Transverse colon (tissue), 4 donors: ENCODE results near the gene VSNL1. TPM values are rescaled to one million over a fixed set of nuclear protein-coding genes. Genes with fewer than 3 reads are reported as not detected.

Experiments used
- DNase-seq: peaks from one replicate; pipeline ENCODE4 v3.0.0-alpha.2; 2019
- H3K27ac ChIP-seq, 4 donors: fragments of 200-600 bp; sonication (generic); 2 replicates each; pipeline ENCODE4 v1.5.1; 2016 to 2018; ENCODE audit warnings: inconsistent platforms in 4 of 4
- H3K27me3 ChIP-seq: fragments of 200-600 bp; sonication (generic); 2 replicates; pipeline ENCODE4 v1.5.1; 2017; ENCODE audit warnings: inconsistent platforms
- H3K36me3 ChIP-seq, 4 donors: fragments of 200-600 bp; sonication (generic); 2 replicates each; pipeline ENCODE4 v1.5.1; 2017 to 2019; ENCODE audit warnings: inconsistent platforms in 4 of 4
- H3K4me1 ChIP-seq, 4 donors: fragments of 200-600 bp; sonication (generic); 2 replicates each; pipeline ENCODE4 v1.5.1; 2017 to 2020; ENCODE audit warnings: inconsistent platforms in 4 of 4
- H3K4me3 ChIP-seq, 4 donors: fragments of 200-600 bp; sonication (generic); 1 replicate in 1 of 4; 2 replicates in 3 of 4; pipeline versions ENCODE4 v1.5.1 to v1.6.1; 2017 to 2019; ENCODE audit warnings: inconsistent platforms in 4 of 4
- H3K9me3 ChIP-seq, 2 donors: fragments of 200-600 bp; sonication (generic); 2 replicates each; pipeline ENCODE4 v1.5.1; 2017 to 2019; ENCODE audit warnings: inconsistent platforms in 2 of 2
- CTCF ChIP-seq, 5 experiments: fragments of 200-600 bp in 3 of 5; fragments of 450-650 bp in 2 of 5; sonication (generic) in 3 of 5; IDR thresholded peaks; 1 replicate in 2 of 5; 2 replicates in 3 of 5; pipeline ENCODE4 v1.5.1; 2016 to 2017; ENCODE audit warnings: antibody characterized with exemption in 5 of 5, inconsistent platforms in 3 of 5, mild to moderate bottlenecking in 2 of 5, moderate library complexity in 1 of 5
- EP300 ChIP-seq: sonication (generic); formaldehyde crosslinking; IDR thresholded peaks from one replicate; pipeline ENCODE4 v1.6.1; 2017; ENCODE audit warnings: antibody characterized with exemption, low read depth
- POLR2A ChIP-seq: fragments of 450-650 bp; IDR thresholded peaks from one replicate; pipeline ENCODE4 v1.6.1; 2016; ENCODE audit warnings: antibody characterized with exemption, mild to moderate bottlenecking, moderate library complexity
- POLR2AphosphoS5 ChIP-seq, 3 donors: sonication (generic); formaldehyde crosslinking; IDR thresholded peaks; one replicate each; pipeline ENCODE4 v1.6.1; 2016; ENCODE audit warnings: antibody characterized with exemption in 3 of 3
- WGBS, 2 donors: methylation state at CpG; one replicate each; pipeline ENCODE4 v1.1.5; 2018; ENCODE audit warnings: low coverage in 1 of 2; 5-methylcytosine and 5-hydroxymethylcytosine counted together
- in situ Hi-C, 4 donors: fragments of 200-750 bp; cut with MboI; loops; one replicate each; pipeline versions ENCODE4 v1.15.0 to v1.15.1; 2017; ENCODE audit warnings: low sequenced_read_pairs in 3 of 4, low pct_ligation_motif_present in 1 of 4, low pct_unique_long_range_greater_than_20kb in 1 of 4
- intact Hi-C: fragments of 100-400 bp; cut with DNase I; formaldehyde crosslinking; loops from one replicate; pipeline ENCODE4 v1.15.1; 2023; ENCODE audit warnings: low total_unique reads
- total RNA-seq, 4 donors: library from RNA; depleted of rRNA; stranded (reverse); fragments of >200 nt; gene quantifications; one replicate each; pipeline ENCODE4 v1.1.0, GENCODE V29; 2016

Gene VSNL1
- total RNA-seq, 4 donors from 2014 or later = 0.96 to 1.1 TPM; not detected in 2

- H3K4me1 ChIP-seq = peaks cover 0 to 12% (median 4%) of the 10 kb centered on the region in 4 donors
- H3K4me3 ChIP-seq = no peak overlapping the region
- H3K36me3 ChIP-seq = no peaks in the 10 kb centered on the region
- no peak for DNase-seq
- no peak for TF ChIP-seq POLR2AphosphoS5 (IDR thresholded peaks at IDR 0.05)
- TF ChIP-seq EP300 = no peak
- no peak for TF ChIP-seq POLR2A
- TF ChIP-seq CTCF (IDR thresholded peaks at IDR 0.05) = no peak
- peaks cover 10% of the 10 kb centered on the region for H3K27me3 ChIP-seq
- no peaks in the 10 kb centered on the region for H3K9me3 ChIP-seq
- H3K27ac ChIP-seq = no peak overlapping the region
- intact Hi-C loops = no loop called here
- in situ Hi-C loops = no loop called here
These were observed 24.8 kb upstream of the VSNL1 start for GRCh38 chr2:17515652-17516051.

GRCh38 chr2:17517481-17518211, 22.9 kb upstream of the VSNL1 start:
- in situ Hi-C loops = no loop called here
- 48 to 63% methylated on average over 5 to 8 of the region's 8 CpGs for WGBS, 2 donors
- no peak for TF ChIP-seq POLR2AphosphoS5 (IDR thresholded peaks at IDR 0.05)
- no peak for TF ChIP-seq CTCF (IDR thresholded peaks at IDR 0.05)
- TF ChIP-seq EP300 = no peak
- no peak for TF ChIP-seq POLR2A
- H3K36me3 ChIP-seq = no peaks in the 10 kb centered on the region
- no peaks in the 10 kb centered on the region for H3K9me3 ChIP-seq
- peak overlapping the region; percentile 37 to 73 (median 68) for H3K27ac ChIP-seq
- intact Hi-C loops = no loop called here
- H3K4me3 ChIP-seq = peak overlapping the region; percentile 36 to 62 (median 42)
- no peak for DNase-seq
- peaks cover 0 to 12% (median 4%) of the 10 kb centered on the region in 4 donors for H3K4me1 ChIP-seq
- H3K27me3 ChIP-seq = peaks cover 10% of the 10 kb centered on the region

- TF ChIP-seq POLR2AphosphoS5 (IDR thresholded peaks at IDR 0.05) (no peak), EP300 (no peak), POLR2A (no peak), CTCF (IDR thresholded peaks at IDR 0.05) (no peak)
- WGBS, 2 donors = 4 to 15% methylated on average over 14 to 37 of the region's 38 CpGs
- Histone ChIP-seq H3K4me3 (peak within 1 kb of the TSS; percentile 36 to 62 (median 42)), H3K27me3 (peaks cover 10% of the 10 kb centered on the region), H3K27ac (peak within 1 kb of the TSS; percentile 37 to 73 (median 68)), H3K4me1 (peaks cover 0 to 12% (median 4%) of the 10 kb centered on the region in 4 donors), H3K9me3 (no peaks in the 10 kb centered on the region), H3K36me3 (no peaks in the 10 kb centered on the region)
- in situ Hi-C loops = no loop called here
- DNase-seq = peak; percentile 81
- intact Hi-C loops = no loop called here
These were observed 22.0 kb upstream of the VSNL1 start, which contains the start of gene RAD51AP2 for GRCh38 chr2:17518212-17519154. Gene RAD51AP2 (minus strand): TSS chr2:17518440. CDS start chr2:17518415, 25 bp downstream.

GRCh38 chr2:17519486-17519885, 21.0 kb upstream of the VSNL1 start:
- in situ Hi-C loops = no loop called here

More at GRCh38 chr2:17519486-17519885, 21.0 kb upstream of the VSNL1 start:
- H3K4me1 ChIP-seq = peaks cover 0 to 12% (median 4%) of the 10 kb centered on the region in 4 donors
- peaks cover 10% of the 10 kb centered on the region for H3K27me3 ChIP-seq
- TF ChIP-seq POLR2AphosphoS5 (IDR thresholded peaks at IDR 0.05) (no peak), EP300 (no peak), CTCF (IDR thresholded peaks at IDR 0.05) (no peak), POLR2A (no peak)
- DNase-seq = no peak
- H3K4me3 ChIP-seq = no peak overlapping the region
- no peaks in the 10 kb centered on the region for H3K36me3 ChIP-seq
- H3K9me3 ChIP-seq = no peaks in the 10 kb centered on the region
- intact Hi-C loops = no loop called here
- no peak overlapping the region for H3K27ac ChIP-seq
